HK-2 (cell line): ENCODE measurements around the gene CBX8.

ENCODE experiments used
- DNase-seq: peaks from one replicate; pipeline ENCODE4 v3.0.0-alpha.2; 2018; ENCODE audit not compliant: unreplicated experiment

CBX8 gene

GRCh38 chr17:79796763-79797491 lies at the start of gene CBX8:
CBX8 (minus strand) TSS chr17:79797077; CDS start chr17:79796998, 79 bp downstream.
- peak; percentile 99 for DNase-seq

GRCh38 chr17:79845601-79845949 lies 48.7 kb upstream of the CBX8 start:
- no peak for DNase-seq

- peak; percentile 45 for DNase-seq
Measured at GRCh38 chr17:79844869-79845600, 48.2 kb upstream of the CBX8 start.

- DNase-seq = peak; percentile 49
Measured at GRCh38 chr17:79843816-79844800, 47.2 kb upstream of the CBX8 start.

GRCh38 chr17:79843474-79843815 lies 46.6 kb upstream of the CBX8 start:
- DNase-seq = no peak

- no peak for DNase-seq
Measured at GRCh38 chr17:79842656-79843473, 46.0 kb upstream of the CBX8 start.

- no peak for DNase-seq
Measured at GRCh38 chr17:79842136-79842655, 45.3 kb upstream of the CBX8 start.

- DNase-seq = no peak
Measured at GRCh38 chr17:79841369-79842135, 44.7 kb upstream of the CBX8 start.

- no peak for DNase-seq
Measured at GRCh38 chr17:79840989-79841286, 44.1 kb upstream of the CBX8 start.

GRCh38 chr17:79840269-79840988 lies 43.6 kb upstream of the CBX8 start:
- peak; percentile 68 for DNase-seq

GRCh38 chr17:79839356-79840268 lies 42.7 kb upstream of the CBX8 start, which contains the start of gene CBX4:
CBX4 (minus strand) TSS chr17:79839440; CDS start chr17:79839251, 189 bp downstream.
- peak; percentile 95 for DNase-seq

GRCh38 chr17:79838522-79839274 lies 41.8 kb upstream of the CBX8 start:
- DNase-seq = peak; percentile 49

GRCh38 chr17:79837888-79838521 lies 41.1 kb upstream of the CBX8 start:
- no peak for DNase-seq

GRCh38 chr17:79836972-79837887 lies 40.4 kb upstream of the CBX8 start:
- DNase-seq = no peak

- no peak for DNase-seq
Measured at GRCh38 chr17:79836510-79836971, 39.7 kb upstream of the CBX8 start.

- DNase-seq = no peak
Measured at GRCh38 chr17:79835953-79836509, 39.2 kb upstream of the CBX8 start.
